Inferior parietal cortex (tissue), 1 donor: ENCODE data around the gene PARD6A.
A peak's percentile ranks its signal among the peaks of the same experiment; 100 is the strongest.

ENCODE experiments used
- DNase-seq: peaks from one replicate; pipeline ENCODE4 v3.0.0-alpha.2; 2016; ENCODE audit errors: extremely low spot score

PARD6A gene

DNA sequence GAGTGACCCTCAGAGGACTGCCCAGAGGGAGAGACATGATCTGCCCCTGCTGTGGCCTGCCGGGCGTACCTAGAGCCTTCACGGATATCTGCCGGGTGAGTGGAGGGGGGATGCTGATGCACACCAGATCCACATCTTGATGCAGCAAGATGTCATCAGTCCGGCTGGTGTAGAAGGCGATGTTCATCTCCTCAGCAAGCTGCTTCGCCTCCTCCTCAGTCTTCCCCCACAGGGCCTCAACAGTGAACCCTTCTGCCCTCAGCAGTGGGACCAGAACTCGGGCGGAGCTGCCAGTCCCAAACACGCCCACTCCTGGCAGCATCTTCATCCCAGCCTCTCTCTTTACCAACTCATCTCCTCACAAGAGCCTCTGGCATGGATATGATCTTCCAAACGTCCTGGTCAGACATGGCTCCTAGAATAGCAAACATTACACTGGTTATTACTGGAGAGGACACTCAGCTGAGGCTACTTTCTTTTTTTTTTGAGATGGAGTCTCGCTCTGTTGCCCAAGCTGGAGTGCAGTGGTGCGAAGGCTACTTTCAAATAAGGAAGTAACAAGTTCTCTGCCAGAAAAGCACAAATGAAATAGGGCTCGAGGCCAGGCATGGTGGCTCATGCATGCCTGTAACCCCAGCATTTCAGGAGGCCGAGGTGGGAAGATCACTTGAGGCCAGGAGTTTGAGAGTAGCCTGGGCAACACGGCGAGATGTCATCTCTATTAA, 24.8 kb downstream of the PARD6A start:
- DNase-seq, result no peak

DNA sequence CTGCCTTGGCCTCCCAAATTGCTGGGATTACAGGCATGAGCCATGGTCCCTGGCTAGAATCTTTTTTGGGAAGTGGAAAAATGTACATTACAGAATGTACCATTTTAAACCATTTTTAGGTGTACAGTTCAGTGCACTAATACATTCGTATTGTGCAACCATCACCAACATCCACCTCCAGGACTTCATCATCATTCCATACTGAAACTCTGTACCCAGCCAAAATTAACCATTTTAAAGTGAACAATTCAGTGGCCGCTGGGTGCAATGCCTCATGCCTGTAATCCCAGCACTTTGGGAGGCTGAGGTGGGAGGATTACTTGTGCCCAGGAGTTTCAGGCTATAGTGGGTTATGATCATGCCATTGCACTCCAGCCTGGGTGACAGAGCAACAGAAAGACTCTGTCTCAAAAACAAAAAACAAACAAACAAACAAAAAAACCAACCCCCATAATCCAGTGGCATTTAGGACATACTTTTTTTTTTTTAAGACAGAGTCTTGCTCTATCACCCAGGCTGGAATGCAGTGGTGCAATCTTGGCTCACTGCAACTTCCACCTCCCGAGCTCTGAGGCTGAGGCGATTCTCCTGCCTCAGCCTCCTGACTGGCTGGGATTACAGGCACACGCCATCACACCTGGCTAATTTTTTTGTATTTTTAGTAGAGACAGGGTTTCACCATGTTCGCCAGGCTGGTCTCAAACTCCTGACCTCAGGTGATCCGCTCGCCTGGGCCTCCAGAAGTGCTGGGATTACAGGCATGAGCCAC, 32.9 kb downstream of the PARD6A start:
- DNase-seq, result peak; percentile 20

DNA sequence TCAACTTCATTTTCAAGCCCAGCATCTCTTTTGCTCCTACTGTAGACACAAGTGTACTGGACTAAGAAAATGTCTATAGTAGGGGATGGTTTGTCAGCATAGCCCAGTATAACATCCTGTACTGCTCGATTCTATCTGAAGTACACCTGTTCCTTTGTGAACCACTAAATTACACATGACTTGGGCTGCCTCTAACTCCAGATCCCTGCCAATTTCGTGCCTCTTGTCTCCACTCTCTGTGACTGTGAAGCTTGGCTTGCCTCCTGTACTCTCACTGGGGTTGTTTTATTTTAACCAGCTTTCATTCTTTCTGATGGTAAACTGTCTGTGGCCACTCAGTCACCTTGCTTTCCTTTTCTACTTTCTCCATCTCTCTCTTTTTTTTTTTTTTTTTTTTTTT, 33.9 kb downstream of the PARD6A start:
- no peak for DNase-seq

DNA sequence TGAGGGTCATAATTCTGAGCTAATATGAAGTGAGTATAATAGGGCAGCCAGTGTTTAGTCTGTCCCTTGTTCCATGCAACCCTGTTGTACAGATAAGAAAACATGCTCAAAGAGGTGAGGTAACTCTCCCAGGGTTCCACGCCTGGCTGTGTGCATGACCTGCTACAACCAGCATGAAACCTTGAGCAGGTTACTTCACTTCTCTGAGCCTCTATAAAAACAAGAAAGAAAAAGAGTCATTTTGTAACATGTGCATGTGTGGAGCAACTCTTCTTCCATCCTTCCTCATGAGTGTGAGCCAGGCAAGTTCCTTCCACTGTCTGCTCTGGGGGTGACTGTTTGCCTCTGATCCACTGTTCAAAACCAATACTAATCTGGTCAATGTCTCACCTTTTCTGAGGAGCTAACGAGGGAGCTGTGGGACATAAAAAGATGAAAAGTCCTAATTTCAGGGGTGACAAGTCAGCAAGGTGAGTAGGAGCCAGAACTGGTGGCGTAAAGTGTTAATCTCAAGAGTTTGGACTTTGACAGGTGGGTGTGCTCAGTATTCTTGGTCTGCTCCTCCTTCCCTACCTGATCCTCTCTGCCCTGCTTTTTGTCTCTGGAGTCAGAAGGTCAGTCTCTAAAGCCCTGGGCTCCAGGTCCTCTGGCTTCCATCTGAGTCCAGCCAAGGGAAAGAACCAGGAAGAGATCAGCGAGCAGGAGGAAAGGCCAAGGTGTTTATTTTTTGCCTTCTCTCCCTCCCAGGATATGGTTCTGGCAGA, 36.8 kb downstream of the PARD6A start:
- DNase-seq, result no peak

DNA sequence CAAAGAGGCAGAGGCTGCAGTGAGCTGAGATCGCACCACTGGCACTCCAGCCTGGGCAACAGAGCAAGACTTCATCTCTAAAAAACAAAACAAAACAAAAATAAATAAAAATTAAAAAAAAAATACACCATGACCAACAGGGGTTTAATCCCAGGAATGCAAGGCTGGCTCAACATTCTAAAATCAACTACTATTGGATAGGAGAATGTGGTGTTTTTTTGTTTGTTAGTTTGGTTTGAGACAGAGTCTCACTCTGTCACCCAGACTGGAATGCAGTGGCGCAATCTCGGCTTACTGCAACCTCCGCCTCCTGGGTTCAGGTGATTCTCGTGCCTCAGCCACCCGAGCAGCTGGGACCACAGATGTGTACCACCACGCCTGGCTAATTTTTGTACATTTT, 38.5 kb downstream of the PARD6A start:
- DNase-seq, result no peak

DNA sequence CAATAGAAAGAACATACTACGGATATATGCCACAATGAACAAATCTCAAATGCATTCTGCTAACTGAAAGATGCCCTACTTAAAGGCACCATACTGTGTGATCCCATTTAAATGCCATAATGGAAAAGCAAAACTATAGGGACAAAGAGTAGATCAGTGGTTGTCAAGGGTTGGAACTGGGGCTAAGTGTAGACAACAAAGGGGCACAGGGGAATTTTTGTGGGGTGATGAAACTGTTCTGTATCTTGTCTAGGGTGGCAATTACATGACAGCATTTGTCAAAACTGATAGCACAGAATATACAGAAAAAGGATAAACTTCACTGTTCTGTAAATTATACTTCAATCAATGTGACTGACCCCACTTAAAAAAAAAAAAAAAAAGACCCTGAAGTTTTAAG, 40.7 kb downstream of the PARD6A start:
- DNase-seq, result no peak

DNA sequence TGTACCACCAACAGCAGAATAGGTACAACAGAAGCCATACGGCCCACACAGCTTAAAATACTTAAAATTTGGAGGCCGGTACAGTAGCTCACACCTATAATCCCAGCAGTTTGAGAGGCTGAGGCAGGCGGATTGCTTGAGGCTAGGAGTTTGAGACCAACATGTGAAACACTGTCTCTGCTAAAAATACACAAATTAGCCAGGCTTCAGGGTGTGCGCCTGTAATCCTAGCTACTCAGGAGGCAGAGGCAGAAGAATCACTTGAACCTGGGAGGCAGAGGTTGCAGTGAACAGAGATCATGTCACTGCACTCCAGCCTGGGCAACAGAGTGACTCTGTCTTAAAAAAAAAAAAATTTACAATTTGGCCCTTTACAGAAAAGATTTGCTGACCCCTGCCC, 41.4 kb downstream of the PARD6A start:
- DNase-seq, result no peak

DNA sequence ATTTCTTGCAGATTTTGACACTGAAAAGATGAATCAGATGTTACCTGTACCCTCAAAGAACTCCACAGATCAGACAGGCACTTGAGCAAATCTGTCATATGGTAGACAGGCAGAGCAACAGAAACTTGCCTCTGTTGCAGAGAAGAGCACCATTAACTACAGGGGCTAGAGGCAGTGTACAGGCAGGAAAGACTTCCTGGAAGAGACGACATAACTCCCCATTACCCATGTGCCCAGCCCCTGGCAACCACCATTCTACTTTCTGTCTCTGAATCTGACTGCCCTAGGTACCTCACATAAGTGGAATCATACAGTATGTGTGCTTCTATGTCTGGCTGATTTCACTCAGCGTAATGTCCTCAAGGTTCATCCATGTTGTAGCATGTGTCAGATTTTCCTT, 42.9 kb downstream of the PARD6A start:
- DNase-seq, result no peak

DNA sequence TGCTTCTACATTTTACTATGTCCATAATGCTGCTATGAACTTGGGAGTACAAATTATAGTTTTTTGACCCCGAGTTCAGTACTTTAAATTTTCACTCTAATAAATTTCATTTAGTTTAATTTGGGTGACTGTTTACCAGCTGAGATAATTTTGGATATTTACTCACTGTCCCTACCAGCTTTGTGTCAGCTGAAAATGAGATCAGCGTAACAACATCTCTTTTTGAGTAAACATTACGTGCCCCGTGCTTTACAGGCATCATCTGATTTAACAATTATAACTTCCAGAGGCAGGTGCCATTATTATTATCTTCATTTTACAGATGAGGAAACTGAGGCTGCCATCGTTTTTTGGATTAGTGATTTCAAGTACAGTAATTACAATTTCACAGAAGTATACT, 43.4 kb downstream of the PARD6A start:
- no peak for DNase-seq

DNA sequence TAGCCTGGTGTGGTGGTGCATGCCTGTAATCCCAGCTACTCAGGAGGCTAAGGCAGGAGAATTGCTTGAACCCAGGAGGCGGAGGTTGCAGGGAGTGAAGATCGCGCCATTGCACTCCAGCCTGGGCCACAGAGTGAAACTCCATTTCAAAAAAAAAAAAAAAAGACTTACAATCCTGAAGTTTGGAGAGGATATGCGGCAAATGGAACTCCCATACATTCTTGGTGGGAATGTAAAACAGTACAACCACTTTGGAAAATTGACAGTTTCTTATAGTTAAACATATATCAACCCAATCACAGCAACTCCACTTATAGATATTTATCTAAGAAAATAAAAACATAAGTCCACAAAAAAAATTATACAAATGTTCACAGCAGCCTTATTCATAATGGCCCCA, 46.5 kb downstream of the PARD6A start:
- no peak for DNase-seq

DNA sequence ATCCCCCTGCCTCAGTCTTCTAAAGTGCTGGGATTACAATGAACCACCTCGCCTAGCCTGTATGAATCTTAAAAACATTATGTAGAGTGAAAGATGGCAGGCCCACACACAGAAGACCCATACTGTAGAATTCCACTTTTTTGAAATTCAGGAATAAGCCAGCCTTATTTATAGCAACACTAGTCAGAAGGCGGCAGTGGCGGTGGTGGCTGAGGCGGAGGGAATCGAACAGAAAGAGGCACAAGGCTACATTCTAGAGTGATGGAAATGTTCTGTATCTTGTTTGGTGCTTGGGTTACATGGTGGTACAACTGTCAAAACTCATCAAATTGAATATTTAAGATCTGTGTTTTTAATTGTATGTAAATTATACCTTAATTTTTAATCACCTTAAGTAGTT, 47.0 kb downstream of the PARD6A start:
- DNase-seq, result no peak

DNA sequence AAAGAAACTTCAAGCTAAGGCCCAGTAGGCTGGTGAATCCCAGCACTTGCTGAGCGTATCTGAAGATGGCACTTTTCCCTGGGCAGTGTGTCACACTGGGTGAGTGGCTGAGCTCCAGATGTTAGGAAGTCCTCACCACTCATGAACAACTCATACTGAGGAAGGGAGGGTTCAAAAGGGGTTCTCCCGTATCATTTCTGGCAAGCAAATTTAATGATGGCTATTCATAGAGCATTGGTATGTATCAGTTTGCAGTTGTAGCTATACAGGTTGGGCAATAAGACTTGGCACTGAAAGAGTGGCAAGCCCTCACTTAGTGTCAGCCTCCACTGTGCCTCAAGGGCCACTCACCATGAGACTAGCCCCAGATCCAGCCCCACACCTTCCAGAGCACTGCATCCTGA, 47.6 kb downstream of the PARD6A start:
- no peak for DNase-seq

DNA sequence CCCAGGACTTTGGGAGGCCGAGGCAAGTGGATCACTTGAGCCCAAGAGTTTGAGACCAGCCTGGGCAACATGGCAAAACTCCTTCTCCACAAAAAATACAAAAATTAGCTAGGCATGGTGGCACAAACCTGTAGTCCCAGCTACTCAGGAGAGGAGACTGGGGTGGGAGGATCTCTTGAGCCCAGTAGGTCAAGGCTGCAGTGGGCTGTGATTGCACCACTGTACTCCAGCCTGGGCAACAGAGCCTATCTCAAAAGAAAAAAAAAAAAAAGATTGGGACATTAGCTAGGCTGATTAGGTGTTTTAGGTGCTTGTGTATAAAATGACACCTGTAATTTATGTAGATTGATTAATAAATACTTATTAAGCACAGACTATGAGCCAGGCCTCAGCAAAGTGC, 48.3 kb downstream of the PARD6A start:
- DNase-seq, result no peak

DNA sequence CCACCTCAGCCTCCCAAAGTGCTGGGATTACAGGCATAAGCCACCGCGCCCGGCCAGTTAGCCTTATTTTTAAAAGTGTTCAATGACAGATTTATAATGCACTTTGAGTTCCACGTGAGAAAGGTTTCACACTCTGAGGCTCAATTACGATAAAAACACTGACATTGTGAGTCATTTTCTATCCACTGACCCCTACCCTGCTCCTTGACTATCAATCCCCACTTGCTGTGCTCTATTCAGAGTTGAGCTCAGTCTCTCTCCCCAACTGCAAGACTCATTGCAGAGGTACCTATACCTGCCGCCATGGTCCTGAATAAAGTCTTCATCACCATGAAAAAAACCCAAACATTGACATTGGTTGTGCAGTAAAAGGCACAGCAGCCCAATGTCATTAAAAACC, 49.8 kb downstream of the PARD6A start:
- DNase-seq, result no peak
